Muscle layer of duodenum (tissue), 2 donors: Measurements from ENCODE around the gene PCID2.

Experiments
- H3K27ac ChIP-seq: one replicate; pipeline ENCODE4 v1.7.0; 2013; ENCODE audit warnings: mild to moderate bottlenecking, low read length
- H3K27me3 ChIP-seq: one replicate; pipeline ENCODE4 v1.7.0; 2013; ENCODE audit warnings: low read depth, mild to moderate bottlenecking, control low read depth, low read length
- H3K36me3 ChIP-seq, 2 donors: one replicate each; pipeline ENCODE4 v1.7.0; 2013; ENCODE audit warnings: low read length in 2 of 2, control low read depth in 1 of 2, mild to moderate bottlenecking in 1 of 2; ENCODE audit not compliant: insufficient read depth in 2 of 2, control insufficient read depth in 1 of 2
- H3K4me1 ChIP-seq, 2 donors: one replicate each; pipeline ENCODE4 v1.7.0; 2013; ENCODE audit warnings: low read length in 2 of 2, mild to moderate bottlenecking in 2 of 2, control low read depth in 1 of 2, moderate library complexity in 1 of 2; ENCODE audit not compliant: insufficient read depth in 2 of 2, control insufficient read depth in 1 of 2
- H3K4me3 ChIP-seq, 2 donors: one replicate each; pipeline ENCODE4 v1.7.0; 2013; ENCODE audit warnings: low read length in 2 of 2, low read depth in 1 of 2, mild to moderate bottlenecking in 1 of 2
- H3K9me3 ChIP-seq, 2 donors: one replicate each; pipeline ENCODE4 v1.7.0; 2013; ENCODE audit warnings: low read length in 2 of 2, control low read depth in 1 of 2, mild to moderate bottlenecking in 1 of 2; ENCODE audit not compliant: control insufficient read depth in 1 of 2
- donor health status: healthy.

Gene PCID2

GRCh38 chr13:113145496-113145895 is 63.0 kb downstream of the PCID2 start:
- Histone ChIP-seq H3K4me3 (no peak overlapping the region), H3K27me3 (no peaks in the 10 kb centered on the region), H3K36me3 (no peaks in the 10 kb centered on the region), H3K4me1 (no peaks in the 10 kb centered on the region), H3K27ac (no peak overlapping the region), H3K9me3 (no peaks in the 10 kb centered on the region)

GRCh38 chr13:113144255-113144629 is 64.2 kb downstream of the PCID2 start:
- H3K4me3 ChIP-seq = no peak overlapping the region
- H3K27me3 ChIP-seq = no peaks in the 10 kb centered on the region
- H3K4me1 ChIP-seq = no peaks in the 10 kb centered on the region
- H3K9me3 ChIP-seq = no peaks in the 10 kb centered on the region
- no peaks in the 10 kb centered on the region for H3K36me3 ChIP-seq
- no peak overlapping the region for H3K27ac ChIP-seq

GRCh38 chr13:113143466-113144254 is 64.8 kb downstream of the PCID2 start:
- Histone ChIP-seq H3K36me3 (no peaks in the 10 kb centered on the region), H3K27me3 (no peaks in the 10 kb centered on the region), H3K27ac (no peak overlapping the region), H3K4me3 (no peak overlapping the region), H3K4me1 (no peaks in the 10 kb centered on the region), H3K9me3 (no peaks in the 10 kb centered on the region)

- H3K4me1 ChIP-seq = no peaks in the 10 kb centered on the region
- H3K9me3 ChIP-seq = no peaks in the 10 kb centered on the region
- H3K36me3 ChIP-seq = no peaks in the 10 kb centered on the region
- H3K27me3 ChIP-seq = no peaks in the 10 kb centered on the region
- no peak overlapping the region for H3K27ac ChIP-seq
- no peak overlapping the region for H3K4me3 ChIP-seq
These were observed 65.6 kb downstream of the PCID2 start for GRCh38 chr13:113142876-113143275.

- Histone ChIP-seq H3K27me3 (no peaks in the 10 kb centered on the region), H3K4me1 (no peaks in the 10 kb centered on the region), H3K4me3 (no peak overlapping the region), H3K9me3 (no peaks in the 10 kb centered on the region), H3K36me3 (no peaks in the 10 kb centered on the region), H3K27ac (no peak overlapping the region)
These were observed 66.9 kb downstream of the PCID2 start for GRCh38 chr13:113141601-113141970.

GRCh38 chr13:113140677-113141600 is 67.5 kb downstream of the PCID2 start:
- Histone ChIP-seq H3K36me3 (no peaks in the 10 kb centered on the region), H3K27ac (no peak overlapping the region), H3K27me3 (no peaks in the 10 kb centered on the region)

GRCh38 chr13:113139577-113139976 is 68.9 kb downstream of the PCID2 start:
- Histone ChIP-seq H3K27ac (no peak overlapping the region), H3K27me3 (no peaks in the 10 kb centered on the region), H3K4me3 (no peak overlapping the region), H3K9me3 (no peaks in the 10 kb centered on the region), H3K36me3 (no peaks in the 10 kb centered on the region), H3K4me1 (no peaks in the 10 kb centered on the region)

More at GRCh38 chr13:113140677-113141600, 67.5 kb downstream of the PCID2 start:
- H3K9me3 ChIP-seq = no peaks in the 10 kb centered on the region
- no peak overlapping the region for H3K4me3 ChIP-seq
- H3K4me1 ChIP-seq = no peaks in the 10 kb centered on the region

- Histone ChIP-seq H3K9me3 (no peaks in the 10 kb centered on the region), H3K27ac (no peak overlapping the region), H3K4me1 (no peaks in the 10 kb centered on the region), H3K27me3 (no peaks in the 10 kb centered on the region), H3K36me3 (no peaks in the 10 kb centered on the region), H3K4me3 (no peak overlapping the region)
These were observed 69.5 kb downstream of the PCID2 start for GRCh38 chr13:113138792-113139551.

GRCh38 chr13:113137691-113138298 is 70.7 kb downstream of the PCID2 start:
- Histone ChIP-seq H3K27me3 (no peaks in the 10 kb centered on the region), H3K4me1 (no peaks in the 10 kb centered on the region), H3K27ac (no peak overlapping the region), H3K36me3 (no peaks in the 10 kb centered on the region), H3K9me3 (no peaks in the 10 kb centered on the region), H3K4me3 (no peak overlapping the region)

GRCh38 chr13:113135281-113135760 is 73.1 kb downstream of the PCID2 start:
- no peak overlapping the region for H3K27ac ChIP-seq
- H3K4me1 ChIP-seq = no peaks in the 10 kb centered on the region
- H3K36me3 ChIP-seq = no peaks in the 10 kb centered on the region
- no peaks in the 10 kb centered on the region for H3K9me3 ChIP-seq
- no peaks in the 10 kb centered on the region for H3K27me3 ChIP-seq
- no peak overlapping the region for H3K4me3 ChIP-seq
